Suprapubic skin (tissue), 4 donors: ENCODE data around the gene SLCO2A1. TPM values are rescaled to one million over a fixed set of nuclear protein-coding genes. Genes with fewer than 3 reads are reported as not detected.

ENCODE experiments used
- DNase-seq, 2 donors: peaks; one replicate each; pipeline ENCODE4 v3.0.0-alpha.2; 2019; ENCODE audit warnings: low spot score in 2 of 2
- H3K27ac ChIP-seq: fragments of 200-600 bp; sonication (generic); one replicate; pipeline ENCODE4 v1.5.1; 2019
- H3K27me3 ChIP-seq: fragments of 200-600 bp; sonication (generic); one replicate; pipeline ENCODE4 v1.5.1; 2019
- H3K36me3 ChIP-seq: fragments of 200-600 bp; sonication (generic); one replicate; pipeline ENCODE4 v1.5.1; 2019
- H3K4me1 ChIP-seq: fragments of 200-600 bp; sonication (generic); one replicate; pipeline ENCODE4 v1.5.1; 2019
- H3K4me3 ChIP-seq: fragments of 200-600 bp; sonication (generic); one replicate; pipeline ENCODE4 v1.5.1; 2019; ENCODE audit warnings: mild to moderate bottlenecking
- H3K9me3 ChIP-seq: fragments of 200-600 bp; sonication (generic); one replicate; pipeline ENCODE4 v1.5.1; 2019
- CTCF ChIP-seq, 2 donors: fragments of 200-600 bp in 1 of 2; fragments of 450-650 bp in 1 of 2; sonication (generic) in 1 of 2; IDR thresholded peaks; one replicate each; pipeline ENCODE4 v1.5.1; 2016 to 2019; ENCODE audit warnings: antibody characterized with exemption in 2 of 2, mild to moderate bottlenecking in 1 of 2, moderate library complexity in 1 of 2
- EP300 ChIP-seq: sonication (generic); formaldehyde crosslinking; IDR thresholded peaks from one replicate; pipeline ENCODE4 v1.6.1; 2017; ENCODE audit warnings: antibody characterized with exemption
- POLR2A ChIP-seq, 2 donors: fragments of 450-650 bp; IDR thresholded peaks; one replicate each; pipeline ENCODE4 v1.6.1; 2017; ENCODE audit warnings: antibody characterized with exemption in 2 of 2, mild to moderate bottlenecking in 2 of 2, moderate library complexity in 2 of 2
- POLR2AphosphoS5 ChIP-seq, 3 donors: sonication (generic); formaldehyde crosslinking; IDR thresholded peaks; one replicate each; pipeline ENCODE4 v1.6.1; 2017; ENCODE audit warnings: antibody characterized with exemption in 3 of 3
- WGBS: methylation state at CpG from one replicate; pipeline ENCODE4 v1.1.5; 2018; 5-methylcytosine and 5-hydroxymethylcytosine counted together
- total RNA-seq, 4 donors: library from RNA; depleted of rRNA; stranded (reverse); fragments of >200 nt; gene quantifications; one replicate each; pipeline ENCODE4 v1.1.0, GENCODE V29; 2016

Gene SLCO2A1
- total RNA-seq, 4 donors from 2014 or later = 25.0 to 38.7 (median 29.4) TPM

- WGBS = 90% methylated on average over 6 of the region's 7 CpGs
- H3K4me1 ChIP-seq = peaks cover 20% of the 10 kb centered on the region
- H3K27me3 ChIP-seq = no peaks in the 10 kb centered on the region
These were observed 25.9 kb upstream of the SLCO2A1 start for GRCh38 chr3:134055661-134056060.

GRCh38 chr3:134054881-134055280 is 25.2 kb upstream of the SLCO2A1 start:
- H3K36me3 ChIP-seq = no peaks in the 10 kb centered on the region
- 89% methylated on average over 3 of the region's 3 CpGs for WGBS
- no peak for TF ChIP-seq EP300
- TF ChIP-seq POLR2AphosphoS5 (IDR thresholded peaks at IDR 0.05) = no peak
- no peak for TF ChIP-seq CTCF (IDR thresholded peaks at IDR 0.05)
- TF ChIP-seq POLR2A (IDR thresholded peaks at IDR 0.05) = no peak
- H3K27ac ChIP-seq = no peak overlapping the region
- H3K9me3 ChIP-seq = no peaks in the 10 kb centered on the region
- H3K27me3 ChIP-seq = no peaks in the 10 kb centered on the region
- DNase-seq = peak; percentile 8 to 21
- no peak overlapping the region for H3K4me3 ChIP-seq
- H3K4me1 ChIP-seq = peaks cover 13% of the 10 kb centered on the region

More at GRCh38 chr3:134055661-134056060, 25.9 kb upstream of the SLCO2A1 start:
- Histone ChIP-seq H3K9me3 (no peaks in the 10 kb centered on the region), H3K27ac (no peak overlapping the region), H3K36me3 (no peaks in the 10 kb centered on the region), H3K4me3 (no peak overlapping the region)
- TF ChIP-seq POLR2AphosphoS5 (IDR thresholded peaks at IDR 0.05) = no peak
- no peak for TF ChIP-seq EP300
- TF ChIP-seq CTCF (IDR thresholded peaks at IDR 0.05) = no peak
- no peak for TF ChIP-seq POLR2A (IDR thresholded peaks at IDR 0.05)
- DNase-seq = peak; percentile 5 to 34

- no peaks in the 10 kb centered on the region for H3K9me3 ChIP-seq
- 77% methylated on average over 5 of the region's 5 CpGs for WGBS
- H3K4me3 ChIP-seq = no peak overlapping the region
- H3K27me3 ChIP-seq = no peaks in the 10 kb centered on the region
- H3K27ac ChIP-seq = no peak overlapping the region
- peaks cover 9% of the 10 kb centered on the region for H3K4me1 ChIP-seq
- no peaks in the 10 kb centered on the region for H3K36me3 ChIP-seq
- TF ChIP-seq POLR2AphosphoS5 (IDR thresholded peaks at IDR 0.05) (no peak), EP300 (no peak), POLR2A (IDR thresholded peaks at IDR 0.05) (no peak), CTCF (IDR thresholded peaks at IDR 0.05) (no peak)
- DNase-seq = peak in 1 of 2 donors; percentile 40
These were observed 24.5 kb upstream of the SLCO2A1 start for GRCh38 chr3:134054231-134054630.

GRCh38 chr3:134052370-134052769 is 22.6 kb upstream of the SLCO2A1 start:
- no peak overlapping the region for H3K27ac ChIP-seq
- H3K4me1 ChIP-seq = peaks cover 5% of the 10 kb centered on the region
- DNase-seq = peak in 1 of 2 donors; percentile 16
- TF ChIP-seq CTCF (IDR thresholded peaks at IDR 0.05) = no peak
- H3K27me3 ChIP-seq = no peaks in the 10 kb centered on the region
- WGBS = 85% methylated on average over 3 of the region's 4 CpGs
- H3K36me3 ChIP-seq = no peaks in the 10 kb centered on the region
- H3K4me3 ChIP-seq = no peak overlapping the region
- no peaks in the 10 kb centered on the region for H3K9me3 ChIP-seq

- Histone ChIP-seq H3K9me3 (no peaks in the 10 kb centered on the region), H3K36me3 (no peaks in the 10 kb centered on the region), H3K27ac (no peak overlapping the region), H3K4me3 (no peak overlapping the region), H3K4me1 (no peaks in the 10 kb centered on the region), H3K27me3 (no peaks in the 10 kb centered on the region)
- TF ChIP-seq CTCF (IDR thresholded peaks at IDR 0.05) (no peak), POLR2AphosphoS5 (IDR thresholded peaks at IDR 0.05) (no peak), EP300 (no peak), POLR2A (IDR thresholded peaks at IDR 0.05) (no peak)
- peak in 1 of 2 donors; percentile 41 for DNase-seq
- WGBS = 83% methylated on average over 1 of the region's 1 CpG
These were observed 20.0 kb upstream of the SLCO2A1 start for GRCh38 chr3:134049676-134050075.
